HG03520 (cell line): Measurements from ENCODE around the gene ZNF142.

Source experiments
- ATAC-seq: cut with Tn5 transposase; IDR thresholded peaks from one replicate; pipeline ENCODE4 v1.9.1; 2021; ENCODE audit warnings: mild to moderate bottlenecking, moderate library complexity; ENCODE audit not compliant: unreplicated experiment

Gene ZNF142

DNA sequence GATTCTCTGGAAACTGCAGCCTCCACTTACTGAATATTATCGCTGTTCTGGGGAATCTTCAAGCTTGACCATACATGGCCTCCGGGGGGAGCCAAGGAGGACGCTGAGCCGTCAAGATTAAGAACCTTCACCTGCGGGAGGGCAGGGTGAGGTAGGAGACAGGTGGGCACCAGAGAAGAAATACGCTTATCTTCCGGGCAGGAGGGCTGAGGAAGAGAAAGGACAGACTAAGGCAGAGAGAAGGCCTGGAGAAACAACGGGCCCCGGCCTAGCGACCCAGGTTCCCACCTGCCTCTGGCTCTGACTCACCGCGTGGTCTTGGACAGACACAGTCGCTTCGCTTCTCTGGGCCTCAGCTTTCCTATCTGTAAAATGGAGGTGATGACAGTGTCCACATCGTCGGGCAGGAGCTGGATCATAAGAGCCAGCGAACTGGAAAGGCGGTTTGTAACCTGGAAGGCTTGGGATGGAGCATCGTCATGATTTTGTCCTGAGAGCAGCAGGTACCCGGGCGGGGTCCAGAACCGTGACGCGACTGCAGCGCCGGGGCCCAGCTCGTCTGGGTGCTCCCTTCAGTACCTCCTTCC, 659 bp downstream of the ZNF142 start:
- ATAC-seq = peak; percentile 33

DNA sequence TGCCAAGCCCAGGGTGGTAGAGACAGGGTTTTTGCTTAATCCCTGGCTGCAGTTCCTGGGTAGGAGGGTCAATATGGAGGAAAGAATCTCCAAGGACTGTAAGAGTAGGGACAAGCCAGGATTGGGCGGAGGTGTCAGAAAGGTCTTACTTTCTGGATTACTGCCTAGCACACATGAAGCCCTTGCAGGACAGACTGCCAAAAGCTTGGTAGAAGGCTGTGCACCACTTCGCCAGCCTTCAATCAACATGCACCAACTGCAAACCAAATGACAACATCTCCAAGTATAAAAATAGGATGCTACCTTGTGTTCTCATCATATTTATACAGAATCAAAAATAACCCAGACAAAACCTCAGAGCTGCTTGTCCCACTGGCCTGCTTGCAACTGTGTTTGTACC, 3.7 kb downstream of the ZNF142 start:
- no peak for ATAC-seq

DNA sequence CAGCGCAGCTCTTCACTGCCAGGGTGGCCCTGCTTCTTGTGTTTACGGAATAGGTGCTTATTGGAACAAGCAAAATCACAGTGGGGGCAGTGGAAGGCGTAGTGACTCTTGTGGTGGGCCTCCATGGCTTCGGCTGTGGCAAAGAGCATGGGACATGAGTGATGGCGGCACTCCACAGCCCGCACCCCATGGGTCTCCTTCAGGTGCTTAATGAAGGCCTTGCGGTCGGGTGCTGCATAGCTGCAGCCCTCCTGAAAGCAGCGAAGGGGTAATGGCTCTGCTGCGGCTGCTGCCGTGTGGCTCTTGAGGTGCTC, 10.7 kb downstream of the ZNF142 start:
- no peak for ATAC-seq

- no peak for ATAC-seq
Measured at GRCh38 chr2:218648088-218648786, 11.2 kb downstream of the ZNF142 start.

DNA sequence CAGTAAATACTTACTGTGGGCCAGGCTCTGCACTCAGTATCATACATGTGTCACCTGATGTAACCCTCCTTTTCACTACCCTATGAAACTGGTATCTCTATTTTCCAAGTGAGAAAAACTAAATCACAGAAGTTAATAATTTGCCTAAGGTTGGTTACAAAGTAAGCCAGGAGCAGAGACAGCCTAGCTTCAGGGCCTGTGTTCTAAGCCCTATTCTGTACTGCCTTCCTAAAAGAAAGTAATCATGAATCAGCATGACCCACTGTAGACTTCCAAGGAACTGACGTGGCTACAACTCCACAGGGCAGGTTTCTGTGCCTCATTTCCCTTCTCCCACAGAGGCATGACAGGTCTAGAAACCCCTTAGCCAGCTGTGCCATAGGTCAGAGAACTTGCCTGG, 14.3 kb downstream of the ZNF142 start:
- no peak for ATAC-seq

GRCh38 chr2:218644721-218645120, 14.7 kb downstream of the ZNF142 start:
- ATAC-seq = no peak

GRCh38 chr2:218643751-218644310, 15.6 kb downstream of the ZNF142 start:
- no peak for ATAC-seq

DNA sequence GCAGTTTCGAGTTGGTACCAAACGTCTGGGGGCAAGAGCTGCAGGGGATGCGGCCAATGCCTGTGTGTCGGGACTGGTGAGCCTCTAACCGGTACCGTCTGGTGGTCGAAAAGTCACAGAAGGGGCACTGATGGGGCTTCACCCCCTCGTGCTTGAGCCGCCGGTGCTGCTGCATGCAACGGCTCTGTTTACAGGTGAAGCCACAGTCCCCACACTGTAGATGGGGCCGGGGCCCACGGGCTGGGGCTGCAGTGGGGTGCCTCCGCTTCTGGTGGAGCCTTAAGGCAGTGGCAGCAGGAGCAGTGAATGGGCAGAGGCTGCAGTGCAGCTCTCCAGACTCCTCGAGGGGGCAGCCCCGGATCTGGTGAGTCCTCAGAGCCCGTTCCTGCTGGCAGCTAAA, 16.6 kb downstream of the ZNF142 start:
- no peak for ATAC-seq

- no peak for ATAC-seq
Measured at GRCh38 chr2:218642121-218642656, 17.2 kb downstream of the ZNF142 start.

GRCh38 chr2:218638372-218638771, 21.1 kb downstream of the ZNF142 start:
- no peak for ATAC-seq

DNA sequence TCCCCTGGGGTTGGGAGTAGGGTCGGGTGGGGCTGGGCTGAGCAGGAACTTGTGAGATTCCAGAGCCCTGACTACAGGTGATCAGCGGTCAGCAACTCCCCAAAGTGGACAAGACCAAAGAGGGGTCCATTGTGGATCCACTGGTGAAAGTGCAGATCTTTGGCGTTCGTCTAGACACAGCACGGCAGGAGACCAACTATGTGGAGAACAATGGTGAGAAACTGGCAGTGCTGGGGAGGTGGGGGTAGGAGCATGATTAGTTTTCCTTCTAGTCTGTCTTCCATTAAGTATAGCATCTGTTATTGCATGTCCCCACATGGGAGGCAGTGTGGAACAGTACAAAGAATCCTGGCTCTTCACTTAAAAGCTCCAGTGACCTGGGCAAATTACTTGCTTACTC, 23.7 kb downstream of the ZNF142 start:
- no peak for ATAC-seq

- ATAC-seq = no peak
Measured at GRCh38 chr2:218631837-218632236, 27.6 kb downstream of the ZNF142 start.

DNA sequence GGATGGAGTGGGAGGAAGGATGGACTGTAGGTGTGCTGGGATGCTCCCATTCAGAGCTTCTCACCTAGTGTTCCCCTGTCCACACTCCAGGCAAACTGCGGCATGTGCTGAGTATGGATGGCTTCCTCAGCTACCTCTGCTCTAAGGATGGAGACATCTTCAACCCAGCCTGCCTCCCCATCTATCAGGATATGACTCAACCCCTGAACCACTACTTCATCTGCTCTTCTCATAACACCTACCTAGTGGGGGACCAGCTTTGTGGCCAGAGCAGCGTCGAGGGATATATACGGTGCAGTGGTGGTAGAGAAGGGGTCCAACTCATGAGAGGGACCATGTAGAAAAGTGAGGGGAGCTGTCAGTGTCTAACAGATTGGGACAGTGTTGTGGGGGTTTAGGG, 31.5 kb downstream of the ZNF142 start:
- ATAC-seq = no peak

DNA sequence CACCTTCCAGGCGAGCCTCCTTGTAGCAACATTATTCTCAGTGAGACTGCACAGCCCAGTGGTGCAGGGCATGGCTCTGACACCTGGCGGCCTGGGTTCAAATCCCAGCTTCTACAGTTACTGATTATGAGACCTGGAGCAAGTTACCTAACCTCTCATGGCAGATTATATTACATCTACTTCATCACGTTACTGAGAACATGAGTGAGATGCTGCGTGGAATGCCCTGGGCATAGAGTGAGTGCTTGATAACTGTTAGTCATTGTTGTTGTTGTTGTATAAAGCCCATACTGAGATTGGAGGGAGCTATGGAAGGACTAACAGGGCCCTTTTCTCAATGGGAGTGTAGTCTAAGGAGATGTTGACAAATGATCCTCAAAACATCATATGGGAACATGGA, 33.1 kb downstream of the ZNF142 start:
- ATAC-seq = no peak

GRCh38 chr2:218623366-218623705, 36.1 kb downstream of the ZNF142 start:
- no peak for ATAC-seq

DNA sequence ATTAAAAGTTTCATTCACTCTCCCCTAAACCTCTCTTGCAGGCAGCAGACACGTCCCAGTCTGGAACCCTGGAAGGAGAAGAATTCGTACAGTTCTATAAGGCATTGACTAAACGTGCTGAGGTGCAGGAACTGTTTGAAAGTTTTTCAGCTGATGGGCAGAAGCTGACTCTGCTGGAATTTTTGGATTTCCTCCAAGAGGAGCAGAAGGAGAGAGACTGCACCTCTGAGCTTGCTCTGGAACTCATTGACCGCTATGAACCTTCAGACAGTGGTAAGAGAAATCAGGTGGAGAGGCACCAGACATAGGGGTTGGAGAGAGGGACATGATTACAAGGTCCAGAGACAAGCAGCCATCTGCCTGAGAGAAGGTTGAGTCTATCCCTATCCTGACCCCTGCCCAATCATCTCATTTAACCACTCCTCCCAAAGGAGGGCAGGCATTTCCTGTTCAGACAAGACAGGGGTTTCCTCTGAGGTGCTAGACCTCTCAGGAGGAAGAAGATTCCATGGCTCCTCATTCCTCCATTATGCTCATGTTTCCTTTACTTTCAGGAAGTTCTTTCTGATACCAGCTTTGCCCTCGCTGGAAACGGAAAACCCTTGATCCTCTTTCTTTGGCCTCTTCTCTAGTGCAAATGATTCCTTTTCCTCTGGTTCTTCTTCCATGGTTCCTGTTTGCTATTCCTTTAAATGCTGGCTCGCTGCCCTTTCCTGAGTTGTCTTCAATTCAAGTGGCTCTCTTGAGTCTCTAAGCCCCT, 36.6 kb downstream of the ZNF142 start:
- no peak for ATAC-seq

GRCh38 chr2:218621007-218621406, 38.4 kb downstream of the ZNF142 start:
- ATAC-seq = no peak

DNA sequence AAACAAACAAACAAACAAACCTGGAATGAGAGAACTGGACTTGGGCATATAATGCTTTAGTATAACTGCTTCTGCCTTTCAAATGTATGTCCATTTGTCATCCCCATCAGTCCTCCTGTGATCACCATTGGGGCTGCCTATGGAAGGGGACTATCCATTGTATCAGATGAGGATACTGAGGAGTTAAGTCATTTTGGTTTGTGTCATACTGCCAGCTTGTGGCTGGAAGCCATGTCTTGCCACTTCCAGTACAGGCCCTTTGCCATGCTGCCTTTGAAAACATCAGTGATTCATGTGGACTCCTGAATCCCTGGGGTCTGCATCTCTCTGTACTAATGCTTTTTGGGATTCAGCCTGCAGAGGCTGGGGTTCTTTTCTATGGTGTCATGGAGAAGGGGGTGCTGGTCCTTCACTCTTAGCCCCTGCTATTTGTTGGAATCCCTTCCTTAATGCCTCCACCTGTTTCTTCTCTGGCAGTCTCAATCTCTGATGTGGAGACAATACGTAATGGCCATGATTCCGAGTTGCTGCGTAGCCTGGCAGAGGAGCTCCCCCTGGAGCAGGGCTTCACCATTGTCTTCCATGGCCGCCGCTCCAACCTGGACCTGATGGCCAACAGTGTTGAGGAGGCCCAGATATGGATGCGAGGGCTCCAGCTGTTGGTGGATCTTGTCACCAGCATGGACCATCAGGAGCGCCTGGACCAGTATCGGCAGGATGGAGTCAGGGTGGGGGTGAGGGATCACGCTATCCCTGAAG, 41.1 kb downstream of the ZNF142 start:
- ATAC-seq = no peak

DNA sequence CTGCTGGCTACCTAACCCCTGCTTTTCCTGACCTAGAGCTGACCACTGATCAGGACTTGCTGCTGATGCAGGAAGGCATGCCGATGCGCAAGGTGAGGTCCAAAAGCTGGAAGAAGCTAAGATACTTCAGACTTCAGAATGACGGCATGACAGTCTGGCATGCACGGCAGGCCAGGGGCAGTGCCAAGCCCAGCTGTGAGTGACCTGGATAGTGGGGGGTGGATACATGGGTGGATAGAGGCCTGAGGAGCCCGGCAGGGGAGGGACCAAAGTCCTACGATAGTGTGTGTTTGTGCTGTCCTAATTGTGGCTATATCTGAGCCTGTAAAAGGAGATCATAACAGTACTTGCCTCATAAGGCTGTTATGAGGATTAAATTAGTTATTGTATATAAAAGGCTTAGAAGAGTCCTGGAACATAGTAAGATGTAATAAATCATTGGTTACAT, 43.5 kb downstream of the ZNF142 start:
- no peak for ATAC-seq

- ATAC-seq = no peak
Measured at GRCh38 chr2:218607436-218608115, 51.8 kb downstream of the ZNF142 start, which contains the start of gene PLCD4. Gene PLCD4, plus strand, starts transcription at chr2:218607899. Its CDS starts 7,841 bp downstream, at chr2:218615740.
